ENCODE data around the gene CLCN5.

The CLCN5 gene

DNA sequence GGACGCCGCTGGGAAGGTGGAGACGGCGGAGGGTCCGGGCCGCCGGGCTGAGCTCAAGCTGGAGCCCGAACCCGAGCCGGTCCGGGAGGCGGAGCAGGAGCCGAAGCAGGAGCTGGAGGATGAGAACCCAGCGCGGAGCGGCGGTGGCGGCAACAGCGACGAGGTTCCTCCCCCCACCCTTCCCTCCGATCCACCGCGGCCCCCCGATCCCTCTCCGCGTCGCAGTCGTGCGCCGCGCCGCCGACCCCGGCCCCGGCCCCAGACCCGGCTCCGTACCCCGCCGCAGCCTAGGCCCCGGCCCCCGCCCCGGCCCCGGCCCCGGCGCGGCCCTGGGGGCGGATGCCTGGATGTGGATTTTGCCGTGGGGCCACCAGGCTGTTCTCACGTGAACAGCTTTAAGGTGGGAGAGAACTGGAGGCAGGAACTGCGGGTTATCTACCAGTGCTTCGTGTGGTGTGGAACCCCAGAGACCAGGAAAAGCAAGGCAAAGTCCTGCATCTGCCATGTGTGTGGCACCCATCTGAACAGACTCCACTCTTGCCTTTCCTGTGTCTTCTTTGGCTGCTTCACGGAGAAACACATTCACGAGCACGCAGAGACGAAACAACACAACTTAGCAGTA lies 42.6 kb upstream of the CLCN5 start:
- TF ChIP-seq POLR2A (IDR thresholded peaks at IDR 0.05; ENCODE audit: extremely low read depth, insufficient read length) (no peak), MYC (IDR thresholded peaks at IDR 0.05; ENCODE audit: low read depth, low read length) (no peak)
- TF ChIP-seq, protein P1, sequence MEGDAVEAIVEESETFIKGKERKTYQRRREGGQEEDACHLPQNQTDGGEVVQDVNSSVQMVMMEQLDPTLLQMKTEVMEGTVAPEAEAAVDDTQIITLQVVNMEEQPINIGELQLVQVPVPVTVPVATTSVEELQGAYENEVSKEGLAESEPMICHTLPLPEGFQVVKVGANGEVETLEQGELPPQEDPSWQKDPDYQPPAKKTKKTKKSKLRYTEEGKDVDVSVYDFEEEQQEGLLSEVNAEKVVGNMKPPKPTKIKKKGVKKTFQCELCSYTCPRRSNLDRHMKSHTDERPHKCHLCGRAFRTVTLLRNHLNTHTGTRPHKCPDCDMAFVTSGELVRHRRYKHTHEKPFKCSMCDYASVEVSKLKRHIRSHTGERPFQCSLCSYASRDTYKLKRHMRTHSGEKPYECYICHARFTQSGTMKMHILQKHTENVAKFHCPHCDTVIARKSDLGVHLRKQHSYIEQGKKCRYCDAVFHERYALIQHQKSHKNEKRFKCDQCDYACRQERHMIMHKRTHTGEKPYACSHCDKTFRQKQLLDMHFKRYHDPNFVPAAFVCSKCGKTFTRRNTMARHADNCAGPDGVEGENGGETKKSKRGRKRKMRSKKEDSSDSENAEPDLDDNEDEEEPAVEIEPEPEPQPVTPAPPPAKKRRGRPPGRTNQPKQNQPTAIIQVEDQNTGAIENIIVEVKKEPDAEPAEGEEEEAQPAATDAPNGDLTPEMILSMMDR (IDR thresholded peaks at IDR 0.05; ENCODE audit: low read depth, low read length): no peak
- TF ChIP-seq, protein P2, sequence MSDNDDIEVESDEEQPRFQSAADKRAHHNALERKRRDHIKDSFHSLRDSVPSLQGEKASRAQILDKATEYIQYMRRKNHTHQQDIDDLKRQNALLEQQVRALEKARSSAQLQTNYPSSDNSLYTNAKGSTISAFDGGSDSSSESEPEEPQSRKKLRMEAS (IDR thresholded peaks at IDR 0.05; ENCODE audit: low read depth, low read length): no peak
- no peak for DNase-seq (ENCODE audit: low read depth)
- H3K4me3 ChIP-seq (ENCODE audit: low read depth, low read length): peak overlapping the region; percentile 47

DNA sequence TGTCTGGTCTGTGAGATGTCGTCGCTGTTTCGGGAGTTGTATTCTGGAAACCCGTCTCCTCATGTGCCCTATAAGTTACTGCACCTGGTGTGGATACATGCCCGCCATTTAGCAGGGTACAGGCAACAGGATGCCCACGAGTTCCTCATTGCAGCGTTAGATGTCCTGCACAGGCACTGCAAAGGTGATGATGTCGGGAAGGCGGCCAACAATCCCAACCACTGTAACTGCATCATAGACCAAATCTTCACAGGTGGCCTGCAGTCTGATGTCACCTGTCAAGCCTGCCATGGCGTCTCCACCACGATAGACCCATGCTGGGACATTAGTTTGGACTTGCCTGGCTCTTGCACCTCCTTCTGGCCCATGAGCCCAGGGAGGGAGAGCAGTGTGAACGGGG lies 41.7 kb upstream of the CLCN5 start:
- TF ChIP-seq, protein P1 (IDR thresholded peaks at IDR 0.05; ENCODE audit: low read depth, low read length): no peak
- TF ChIP-seq, protein P2 (IDR thresholded peaks at IDR 0.05; ENCODE audit: low read depth, low read length): no peak
- no peak for TF ChIP-seq MYC (IDR thresholded peaks at IDR 0.05; ENCODE audit: low read depth, low read length)
- no peak for TF ChIP-seq POLR2A (IDR thresholded peaks at IDR 0.05; ENCODE audit: extremely low read depth, insufficient read length)
- H3K4me3 ChIP-seq (ENCODE audit: low read depth, low read length): no peak overlapping the region

DNA sequence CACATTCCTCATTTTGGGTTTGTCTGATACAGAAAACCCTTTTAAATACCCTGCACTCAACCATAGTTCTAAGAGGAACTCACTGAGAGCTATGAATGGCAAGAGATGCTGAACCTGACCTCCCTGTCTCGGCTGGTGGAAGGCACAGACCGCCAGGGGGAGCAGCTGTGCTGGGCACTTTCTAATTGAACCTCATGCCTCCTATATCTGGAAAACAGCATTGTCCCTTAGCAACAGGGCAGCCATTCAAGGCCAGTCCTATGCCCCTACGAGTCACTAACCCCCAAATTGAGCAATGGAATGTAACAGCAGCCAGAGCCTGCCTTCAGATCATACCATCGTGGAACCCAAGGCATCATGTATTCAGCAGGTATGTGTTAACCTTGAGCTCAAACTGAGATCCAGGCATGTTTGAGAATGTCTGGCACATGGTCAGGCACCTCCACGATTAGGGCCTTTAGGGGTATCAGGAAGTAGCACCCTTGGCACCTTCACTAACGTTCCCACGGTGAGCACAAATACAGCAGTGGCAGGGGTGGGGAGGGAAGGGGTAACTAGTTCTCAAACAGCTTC lies 38.0 kb upstream of the CLCN5 start:
- H3K4me3 ChIP-seq (ENCODE audit: low read depth, low read length): no peak overlapping the region
- peak; percentile 73 for DNase-seq (ENCODE audit: low read depth)
- TF ChIP-seq POLR2A (IDR thresholded peaks at IDR 0.05; ENCODE audit: extremely low read depth, insufficient read length) (no peak), MYC (IDR thresholded peaks at IDR 0.05; ENCODE audit: low read depth, low read length) (no peak)
- TF ChIP-seq, protein P2 (IDR thresholded peaks at IDR 0.05; ENCODE audit: low read depth, low read length): no peak
- TF ChIP-seq, protein P1 (IDR thresholded peaks at IDR 0.05; ENCODE audit: low read depth, low read length): peak; percentile 79

More for the DNA sequence above, 41.7 kb upstream of the CLCN5 start:
- no peak for DNase-seq (ENCODE audit: low read depth)

DNA sequence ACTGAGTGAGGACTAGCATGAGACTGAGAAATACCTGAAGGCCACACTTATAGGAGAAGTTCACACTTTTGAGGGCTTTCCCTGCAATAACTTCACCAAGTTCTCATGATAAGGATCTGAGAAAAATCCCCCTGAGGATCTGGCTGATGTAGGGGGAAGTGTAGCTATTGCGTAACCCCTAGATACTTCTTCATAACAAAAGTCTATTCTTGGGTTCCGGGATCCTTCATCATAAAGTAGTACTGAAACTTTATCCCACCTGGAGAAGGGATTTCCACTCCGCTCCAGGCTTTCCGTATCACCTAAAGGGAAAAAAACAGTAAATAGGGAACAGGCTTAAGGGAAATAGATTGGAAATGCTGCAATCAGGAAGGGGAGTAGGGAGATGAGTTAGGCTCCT lies 29.9 kb upstream of the CLCN5 start:
- TF ChIP-seq POLR2A (IDR thresholded peaks at IDR 0.05; ENCODE audit: extremely low read depth, insufficient read length) (no peak), MYC (IDR thresholded peaks at IDR 0.05; ENCODE audit: low read depth, low read length) (no peak)
- TF ChIP-seq, protein P1 (IDR thresholded peaks at IDR 0.05; ENCODE audit: low read depth, low read length): no peak
- TF ChIP-seq, protein P2 (IDR thresholded peaks at IDR 0.05; ENCODE audit: low read depth, low read length): no peak
- peak; percentile 75 for DNase-seq (ENCODE audit: low read depth)
- H3K4me3 ChIP-seq (ENCODE audit: low read depth, low read length): no peak overlapping the region

DNA sequence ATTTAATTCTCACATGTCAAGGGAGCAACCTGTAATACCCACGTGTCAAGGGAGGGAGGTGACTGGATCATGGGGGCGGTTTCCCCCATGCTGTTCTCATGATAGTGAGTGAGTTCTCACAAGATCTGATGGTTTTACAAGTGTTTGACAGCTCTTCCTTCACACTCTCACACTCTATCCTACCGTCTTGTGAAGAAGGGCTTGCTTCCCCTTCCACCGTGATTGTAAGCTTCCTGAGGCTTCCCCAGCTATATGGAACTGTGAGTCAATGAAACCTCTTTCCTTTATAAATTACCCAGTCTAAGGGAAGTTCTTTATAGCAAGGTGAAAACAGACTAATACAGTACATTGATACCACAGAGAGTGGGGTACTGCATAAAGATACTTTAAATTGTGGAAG lies 25.4 kb upstream of the CLCN5 start:
- no peak overlapping the region for H3K4me3 ChIP-seq (ENCODE audit: low read depth, low read length)
- DNase-seq (ENCODE audit: low read depth): no peak
- TF ChIP-seq, protein P1 (IDR thresholded peaks at IDR 0.05; ENCODE audit: low read depth, low read length): no peak
- TF ChIP-seq, protein P2 (IDR thresholded peaks at IDR 0.05; ENCODE audit: low read depth, low read length): no peak
- TF ChIP-seq MYC (IDR thresholded peaks at IDR 0.05; ENCODE audit: low read depth, low read length): no peak
- no peak for TF ChIP-seq POLR2A (IDR thresholded peaks at IDR 0.05; ENCODE audit: extremely low read depth, insufficient read length)

Measured in NB4 (cell line).